Measurements from ENCODE around the gene GFOD2. TPM values are rescaled to one million over a fixed set of nuclear protein-coding genes. Genes with fewer than 3 reads are reported as not detected.
A peak's percentile ranks its signal among the peaks of the same experiment; 100 is the strongest.

The GFOD2 gene
- total and polyA plus RNA-seq, 7 experiments from 2014 or later = 4.6 to 14.6 (median 11.4) TPM

DNA sequence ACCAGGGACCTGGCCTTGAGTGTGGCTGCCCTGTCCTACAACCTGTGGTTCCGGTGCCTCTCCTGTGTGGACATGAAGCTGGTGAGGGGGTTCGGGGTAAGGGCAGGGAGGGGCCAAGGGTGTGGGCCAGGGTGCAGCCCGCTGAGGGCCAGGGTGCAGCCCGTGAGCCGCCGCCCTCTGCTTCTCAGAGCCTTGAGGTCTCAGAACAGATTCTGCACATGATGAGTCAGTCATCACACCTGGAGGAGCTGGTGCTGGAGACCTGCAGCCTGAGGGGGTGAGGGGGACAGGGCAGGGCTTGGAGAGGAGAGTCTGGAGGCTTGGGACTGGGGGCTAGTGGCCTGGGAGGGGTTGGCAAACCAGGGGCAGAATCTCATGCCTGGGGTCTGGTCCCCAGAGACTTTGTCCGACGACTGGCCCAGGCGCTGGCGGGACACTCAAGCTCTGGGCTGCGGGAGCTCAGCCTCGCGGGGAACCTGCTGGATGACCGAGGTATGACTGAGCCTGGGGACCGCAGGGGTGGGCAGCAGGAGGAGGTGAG lies 71.9 kb downstream of the GFOD2 start:
- H3K9me3 ChIP-seq (ENCODE audit: control insufficient read depth in 2 of 3, low read length in 3 of 3) = no peaks in the 10 kb centered on the region
- Mint-ChIP-seq H3K9me3 (peaks cover 0 to 2% (median 0%) of the 10 kb centered on the region in 11 donors), H3K4me3 (peak overlapping the region in 1 of 10 donors; percentile 87), H3K27ac (peak overlapping the region in 3 of 9 donors; percentile 28 to 86 (median 68)), H3K36me3 (peaks cover 8 to 19% (median 13%) of the 10 kb centered on the region in 5 donors), H3K27me3 (no peaks in the 10 kb centered on the region), H3K4me1 (peaks cover 5 to 34% (median 22%) of the 10 kb centered on the region in 7 donors)
- no peak for ATAC-seq
- peaks cover 9 to 15% of the 10 kb centered on the region in 2 donors for H3K4me1 ChIP-seq (ENCODE audit: control insufficient read depth in 2 of 2, insufficient read depth in 2 of 2, low read length in 2 of 2)
- H3K27ac ChIP-seq (ENCODE audit: low read depth, low read length) = peak overlapping the region; percentile 97
- intact Hi-C loops (cut with micrococcal nuclease) = no loop called here
- H3K27me3 ChIP-seq (ENCODE audit: control insufficient read depth in 2 of 2, insufficient read depth in 2 of 2, low read length in 2 of 2) = no peaks in the 10 kb centered on the region
- POLR2A ChIA-PET = interaction anchor here (1.1 to 10.1 kb wide), 5 partner anchors 11 to 103 kb away, joined by 4 to 128 read pairs (median 80); partner anchors contain the start of genes ACD, CTCF and PARD6A
- H3K4me3 ChIP-seq (ENCODE audit: low read length) = no peak overlapping the region
- peaks cover 0 to 57% (median 38%) of the 10 kb centered on the region in 3 experiments for H3K36me3 ChIP-seq (ENCODE audit: control insufficient read depth in 2 of 3, insufficient read depth in 3 of 3, low read length in 3 of 3)
- CTCF ChIA-PET = interaction anchor here (0.7 to 7.3 kb wide), 6 partner anchors 12 to 126 kb away, joined by 3 to 107 read pairs (median 6); partner anchors contain the start of gene CTCF
- DNase-seq = no peak

GRCh38 chr16:67645397-67646121 lies 73.6 kb downstream of the GFOD2 start:
- CTCF ChIA-PET = interaction anchor here (0.6 to 7.3 kb wide), 33 partner anchors 9 to 1522 kb away, joined by 3 to 107 read pairs (median 4); partner anchors contain the start of genes ACD, C16orf86, CTCF and ENKD1
- no peaks in the 10 kb centered on the region for H3K9me3 ChIP-seq (ENCODE audit: control insufficient read depth in 2 of 3, low read length in 3 of 3)
- peak overlapping the region; percentile 84 to 93 (median 90) for H3K27ac Mint-ChIP-seq
- H3K4me3 Mint-ChIP-seq = peak overlapping the region; percentile 80 to 90 (median 85)
- ATAC-seq = peak; percentile 22
- H3K36me3 ChIP-seq (ENCODE audit: control insufficient read depth in 2 of 3, insufficient read depth in 3 of 3, low read length in 3 of 3) = peaks cover 0 to 40% (median 21%) of the 10 kb centered on the region in 3 experiments
- peaks cover 3 to 30% (median 17%) of the 10 kb centered on the region in 7 donors for H3K4me1 Mint-ChIP-seq
- intact Hi-C loops (cut with micrococcal nuclease) = loop anchor here (1.0 to 2.0 kb wide), 7 partner anchors 15 to 124 kb away; partner anchors contain the start of genes ACD (in 2 of the 2), PARD6A (in 2 of the 2), C16orf86 (in 1 of the 2) and CTCF (in 1 of the 2)
- no peaks in the 10 kb centered on the region for H3K27me3 ChIP-seq (ENCODE audit: control insufficient read depth in 2 of 2, insufficient read depth in 2 of 2, low read length in 2 of 2)
- H3K4me1 ChIP-seq (ENCODE audit: control insufficient read depth in 2 of 2, insufficient read depth in 2 of 2, low read length in 2 of 2) = peaks cover 9 to 15% of the 10 kb centered on the region in 2 donors
- peak overlapping the region; percentile 88 for H3K4me3 ChIP-seq (ENCODE audit: low read length)
- H3K36me3 Mint-ChIP-seq = peaks cover 4 to 11% (median 6%) of the 10 kb centered on the region in 5 donors
- no peaks in the 10 kb centered on the region for H3K27me3 Mint-ChIP-seq
- H3K9me3 Mint-ChIP-seq = peaks cover 0 to 2% (median 0%) of the 10 kb centered on the region in 11 donors
- DNase-seq = peak in 1 of 9 donors; percentile 20
- peak overlapping the region; percentile 97 for H3K27ac ChIP-seq (ENCODE audit: low read depth, low read length)
- POLR2A ChIA-PET = interaction anchor here (0.8 to 10.1 kb wide), 16 partner anchors 13 to 164 kb away, joined by 3 to 128 read pairs (median 6); partner anchors contain the start of genes ACD, ATP6V0D1, C16orf86 and CTCF

DNA sequence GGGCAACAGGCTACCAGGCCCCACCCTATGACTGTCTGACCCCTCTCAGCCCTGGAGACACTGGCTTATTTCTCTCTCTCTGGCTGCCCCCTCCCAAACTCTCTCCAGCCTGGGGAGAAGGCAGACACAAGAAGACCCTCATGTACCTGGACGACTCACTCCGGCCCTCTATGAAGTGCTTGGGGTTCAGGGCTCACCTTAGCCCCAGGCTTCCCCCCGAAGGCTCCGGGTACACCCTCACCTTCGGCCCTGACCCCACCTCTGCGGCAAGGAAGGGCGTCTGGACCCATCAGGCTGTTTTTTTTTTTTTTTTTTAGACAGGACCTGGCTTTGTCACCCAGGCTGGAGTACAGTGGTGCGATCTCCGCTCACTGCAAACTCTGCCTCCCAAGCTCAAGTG lies 75.1 kb downstream of the GFOD2 start:
- Histone ChIP-seq H3K36me3 (ENCODE audit: control insufficient read depth in 2 of 3, insufficient read depth in 3 of 3, low read length in 3 of 3) (peaks cover under 1 to 27% (median 10%) of the 10 kb centered on the region in 3 experiments), H3K4me1 (ENCODE audit: control insufficient read depth in 2 of 2, insufficient read depth in 2 of 2, low read length in 2 of 2) (peaks cover 9 to 15% of the 10 kb centered on the region in 2 donors), H3K4me3 (ENCODE audit: low read length) (no peak overlapping the region), H3K9me3 (ENCODE audit: control insufficient read depth in 2 of 3, low read length in 3 of 3) (no peaks in the 10 kb centered on the region), H3K27me3 (ENCODE audit: control insufficient read depth in 2 of 2, insufficient read depth in 2 of 2, low read length in 2 of 2) (no peaks in the 10 kb centered on the region), H3K27ac (ENCODE audit: low read depth, low read length) (peak overlapping the region; percentile 97)
- DNase-seq = no peak
- Mint-ChIP-seq H3K4me3 (peak overlapping the region; percentile 36 to 87 (median 71)), H3K27me3 (no peaks in the 10 kb centered on the region), H3K27ac (peak overlapping the region; percentile 61 to 95 (median 84)), H3K4me1 (peaks cover 0 to 24% (median 13%) of the 10 kb centered on the region in 7 donors), H3K9me3 (peaks cover 0 to 2% (median 0%) of the 10 kb centered on the region in 11 donors), H3K36me3 (peaks cover 0 to 6% (median 0%) of the 10 kb centered on the region in 5 donors)
- intact Hi-C loops (cut with micrococcal nuclease) = loop anchor here (1.0 to 5.0 kb wide), 3 partner anchors 17 to 152 kb away; partner anchors contain the start of genes ACD (in 1 of the 2), CTCF (in 1 of the 2) and PARD6A (in 1 of the 2)
- ChIA-PET CTCF (interaction anchor here (0.7 to 7.3 kb wide), 14 partner anchors 15 to 128 kb away, joined by 3 to 107 read pairs (median 6); partner anchors contain the start of genes ACD, C16orf86, CTCF and ENKD1), POLR2A (interaction anchor here (1.1 to 10.1 kb wide), 11 partner anchors 12 to 291 kb away, joined by 3 to 128 read pairs (median 18); partner anchors contain the start of genes ACD, C16orf86, CTCF and ENKD1)
- ATAC-seq = no peak

DNA sequence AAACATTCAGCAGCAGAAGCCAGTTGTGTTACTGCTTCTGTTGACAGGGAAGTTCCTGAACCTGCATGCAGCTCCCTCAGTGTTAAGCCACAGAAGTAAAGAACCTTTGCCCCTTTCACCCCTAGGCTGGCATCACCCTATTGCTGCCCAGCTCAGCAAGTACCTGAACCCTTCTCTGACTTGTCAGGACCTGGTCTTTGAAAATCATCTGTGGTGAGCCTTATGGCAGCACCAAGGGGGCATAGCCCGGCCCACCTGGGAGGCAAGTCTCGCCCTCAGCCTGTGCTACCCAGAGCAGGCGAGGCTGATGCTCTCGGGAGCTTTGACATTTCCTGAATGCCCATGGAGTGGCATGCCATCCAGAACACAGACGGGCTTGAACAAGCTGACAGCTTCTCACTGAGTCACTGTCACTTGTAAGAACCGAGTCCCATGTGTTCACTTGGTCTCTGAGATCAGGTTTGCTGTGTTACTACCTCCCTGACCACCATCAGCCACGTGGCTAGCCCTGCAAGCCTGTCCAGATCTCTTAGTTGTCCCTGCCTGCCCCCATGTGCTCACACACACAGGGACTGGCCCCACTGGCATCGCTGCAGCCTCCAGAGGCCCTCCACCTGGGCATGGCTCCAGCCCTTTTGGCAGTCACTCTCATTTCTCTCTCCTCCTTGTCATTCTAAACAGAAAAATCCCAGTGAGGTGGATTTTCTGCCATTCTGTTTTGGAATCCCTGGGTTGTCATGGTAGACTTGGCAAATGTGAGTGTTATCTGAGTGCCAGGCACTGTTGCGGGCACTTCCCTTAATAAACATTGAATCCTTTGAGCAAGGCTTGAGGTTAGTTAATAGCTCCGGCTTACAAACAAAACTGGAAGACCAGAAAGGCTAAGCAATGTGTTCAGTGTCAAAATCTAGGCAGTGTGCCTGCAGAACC lies 77.1 kb downstream of the GFOD2 start:
- no peak overlapping the region for H3K4me3 Mint-ChIP-seq
- H3K4me1 Mint-ChIP-seq = peaks cover 0 to 24% (median 13%) of the 10 kb centered on the region in 7 donors
- peak overlapping the region in 2 of 9 donors; percentile 55 to 75 for H3K27ac Mint-ChIP-seq
- ATAC-seq (no peak), DNase-seq (no peak)
- POLR2A ChIA-PET = interaction anchor here (0.6 to 10.1 kb wide), 5 partner anchors 16 to 98 kb away, joined by 3 to 128 read pairs (median 80); partner anchors contain the start of genes ACD, CTCF and PARD6A
- Histone ChIP-seq H3K4me3 (ENCODE audit: low read length) (no peak overlapping the region), H3K27me3 (ENCODE audit: control insufficient read depth in 2 of 2, insufficient read depth in 2 of 2, low read length in 2 of 2) (no peaks in the 10 kb centered on the region), H3K9me3 (ENCODE audit: control insufficient read depth in 2 of 3, low read length in 3 of 3) (no peaks in the 10 kb centered on the region), H3K27ac (ENCODE audit: low read depth, low read length) (no peak overlapping the region), H3K4me1 (ENCODE audit: control insufficient read depth in 2 of 2, insufficient read depth in 2 of 2, low read length in 2 of 2) (peaks cover 9 to 15% of the 10 kb centered on the region in 2 donors), H3K36me3 (ENCODE audit: control insufficient read depth in 2 of 3, insufficient read depth in 3 of 3, low read length in 3 of 3) (peaks cover 12 to 32% (median 21%) of the 10 kb centered on the region in 3 experiments)
- H3K27me3 Mint-ChIP-seq = no peaks in the 10 kb centered on the region
- CTCF ChIA-PET = interaction anchor here (0.6 to 7.3 kb wide), 9 partner anchors 22 to 642 kb away, joined by 3 to 107 read pairs (median 5); no protein-coding TSS in a partner anchor
- intact Hi-C loops (cut with micrococcal nuclease) = loop anchor here in 1 of 2 donors (5.0 kb wide), 1 partner anchor 150 kb away; no protein-coding TSS in a partner anchor
- peaks cover 0 to 2% (median 0%) of the 10 kb centered on the region in 11 donors for H3K9me3 Mint-ChIP-seq
- peaks cover under 1 to 10% (median 4%) of the 10 kb centered on the region in 5 donors for H3K36me3 Mint-ChIP-seq

DNA sequence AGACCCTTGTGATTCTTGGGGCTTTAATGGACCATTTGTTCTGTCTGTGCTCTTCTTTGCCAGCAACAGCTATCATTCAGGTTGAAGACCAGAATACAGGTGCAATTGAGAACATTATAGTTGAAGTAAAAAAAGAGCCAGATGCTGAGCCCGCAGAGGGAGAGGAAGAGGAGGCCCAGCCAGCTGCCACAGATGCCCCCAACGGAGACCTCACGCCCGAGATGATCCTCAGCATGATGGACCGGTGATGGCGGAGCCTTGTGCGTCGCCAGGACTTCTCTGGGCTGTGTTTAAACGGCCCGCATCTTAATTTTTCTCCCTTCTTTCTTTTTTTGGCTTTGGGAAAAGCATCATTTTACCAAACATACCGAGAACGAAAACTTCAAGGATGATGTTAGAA lies 81.5 kb downstream of the GFOD2 start:
- Histone ChIP-seq H3K36me3 (ENCODE audit: control insufficient read depth in 2 of 3, insufficient read depth in 3 of 3, low read length in 3 of 3) (peaks cover 12 to 53% (median 25%) of the 10 kb centered on the region in 3 experiments), H3K9me3 (ENCODE audit: control insufficient read depth in 2 of 3, low read length in 3 of 3) (no peaks in the 10 kb centered on the region), H3K4me1 (ENCODE audit: control insufficient read depth in 2 of 2, insufficient read depth in 2 of 2, low read length in 2 of 2) (no peaks in the 10 kb centered on the region), H3K4me3 (ENCODE audit: low read length) (no peak overlapping the region), H3K27ac (ENCODE audit: low read depth, low read length) (no peak overlapping the region), H3K27me3 (ENCODE audit: control insufficient read depth in 2 of 2, insufficient read depth in 2 of 2, low read length in 2 of 2) (no peaks in the 10 kb centered on the region)
- Mint-ChIP-seq H3K4me1 (no peaks in the 10 kb centered on the region), H3K27me3 (no peaks in the 10 kb centered on the region), H3K36me3 (peaks cover 6 to 17% (median 9%) of the 10 kb centered on the region in 5 donors), H3K9me3 (no peaks in the 10 kb centered on the region), H3K4me3 (no peak overlapping the region), H3K27ac (no peak overlapping the region)
- ATAC-seq (no peak), DNase-seq (no peak)
- ChIA-PET CTCF (no interaction called here), POLR2A (interaction anchor here (0.9 kb wide), 1 partner anchor 22 kb away, joined by 3 read pairs; the partner anchor contains the start of gene ACD)
- intact Hi-C loops (cut with micrococcal nuclease) = no loop called here

All from naive thymus-derived CD4-positive, alpha-beta T cell (primary cell).